KMS-11 (cell line): ENCODE measurements around the gene SPON1.

ENCODE experiments used
- H2AFZ ChIP-seq: fragments of 200-600 bp; sonication (generic); 2 replicates; pipeline ENCODE4 v1.6.1; 2016; ENCODE audit warnings: antibody characterized with exemption, mixed run types, low read depth
- H3K27ac ChIP-seq: fragments of 200-600 bp; sonication (generic); 2 replicates; pipeline ENCODE4 v1.6.1; 2016; ENCODE audit warnings: mild to moderate bottlenecking, mixed run types
- H3K27me3 ChIP-seq: fragments of 200-600 bp; sonication (generic); 2 replicates; pipeline ENCODE4 v1.6.1; 2017; ENCODE audit warnings: mild to moderate bottlenecking, low read depth, mixed run types, moderate library complexity; ENCODE audit not compliant: insufficient read depth
- H3K36me3 ChIP-seq: fragments of 200-600 bp; sonication (generic); 2 replicates; pipeline ENCODE4 v1.6.1; 2017; ENCODE audit warnings: mild to moderate bottlenecking, mixed run types; ENCODE audit not compliant: insufficient read depth
- H3K4me1 ChIP-seq: fragments of 200-600 bp; sonication (generic); 2 replicates; pipeline ENCODE4 v1.6.1; 2016; ENCODE audit warnings: mild to moderate bottlenecking, low read depth, mixed run types; ENCODE audit not compliant: poor library complexity, severe bottlenecking
- H3K4me2 ChIP-seq: fragments of 200-600 bp; sonication (generic); 2 replicates; pipeline ENCODE4 v1.7.0; 2016; ENCODE audit warnings: mild to moderate bottlenecking, mixed run types
- H3K4me3 ChIP-seq: fragments of 200-600 bp; sonication (generic); IDR thresholded peaks from 2 replicates; pipeline ENCODE4 v1.6.1; 2017; ENCODE audit warnings: low read depth, low read length, mixed read lengths; ENCODE audit not compliant: insufficient read depth
- H3K79me2 ChIP-seq: fragments of 200-600 bp; sonication (generic); 2 replicates; pipeline ENCODE4 v1.6.1; 2016; ENCODE audit warnings: low read depth, mixed run types; ENCODE audit not compliant: insufficient read depth
- H3K9ac ChIP-seq: fragments of 200-600 bp; sonication (generic); 2 replicates; pipeline ENCODE4 v1.6.1; 2016; ENCODE audit warnings: mild to moderate bottlenecking, mixed run types
- H4K20me1 ChIP-seq: fragments of 200-600 bp; sonication (generic); 2 replicates; pipeline ENCODE4 v1.6.1; 2016; ENCODE audit warnings: mild to moderate bottlenecking, mixed run types; ENCODE audit not compliant: insufficient read depth
- CTCF ChIP-seq: fragments of 200-600 bp; sonication (generic); conservative IDR thresholded peaks from 2 replicates; pipeline ENCODE4 v1.6.1; 2017; ENCODE audit warnings: low read depth, mild to moderate bottlenecking, antibody characterized with exemption, low read length, moderate library complexity, mixed read lengths

The SPON1 gene

GRCh38 chr11:14107050-14107430 lies 144.5 kb downstream of the SPON1 start:
- Histone ChIP-seq H3K4me3 (no peak overlapping the region), H3K4me1 (no peaks in the 10 kb centered on the region), H3K9ac (no peak overlapping the region), H2AFZ (no peak overlapping the region), H3K36me3 (no peaks in the 10 kb centered on the region), H3K4me2 (no peak overlapping the region), H4K20me1 (no peaks in the 10 kb centered on the region), H3K27me3 (no peaks in the 10 kb centered on the region), H3K27ac (no peak overlapping the region), H3K79me2 (no peaks in the 10 kb centered on the region)
- no peak for TF ChIP-seq CTCF

GRCh38 chr11:14109742-14110141 lies 147.2 kb downstream of the SPON1 start:
- Histone ChIP-seq H3K9ac (no peak overlapping the region), H3K79me2 (no peaks in the 10 kb centered on the region)
- TF ChIP-seq CTCF: no peak

GRCh38 chr11:14110629-14111028 lies 148.1 kb downstream of the SPON1 start:
- H3K79me2 ChIP-seq: no peaks in the 10 kb centered on the region
- H3K4me2 ChIP-seq: no peak overlapping the region
- H4K20me1 ChIP-seq: no peaks in the 10 kb centered on the region
- no peak overlapping the region for H3K27ac ChIP-seq
- peaks cover 3% of the 10 kb centered on the region for H3K4me1 ChIP-seq
- no peaks in the 10 kb centered on the region for H3K27me3 ChIP-seq
- no peak overlapping the region for H2AFZ ChIP-seq
- no peaks in the 10 kb centered on the region for H3K36me3 ChIP-seq
- H3K4me3 ChIP-seq: no peak overlapping the region
- TF ChIP-seq CTCF: no peak
- no peak overlapping the region for H3K9ac ChIP-seq

More at GRCh38 chr11:14109742-14110141, 147.2 kb downstream of the SPON1 start:
- Histone ChIP-seq H3K4me1 (peaks cover 3% of the 10 kb centered on the region), H3K4me3 (no peak overlapping the region), H3K27ac (no peak overlapping the region), H3K27me3 (no peaks in the 10 kb centered on the region), H4K20me1 (no peaks in the 10 kb centered on the region), H3K36me3 (no peaks in the 10 kb centered on the region), H3K4me2 (no peak overlapping the region), H2AFZ (no peak overlapping the region)

GRCh38 chr11:14111496-14111895 lies 149.0 kb downstream of the SPON1 start:
- H3K27ac ChIP-seq: no peak overlapping the region
- H4K20me1 ChIP-seq: no peaks in the 10 kb centered on the region
- H3K4me2 ChIP-seq: no peak overlapping the region
- no peak overlapping the region for H2AFZ ChIP-seq
- peaks cover 3% of the 10 kb centered on the region for H3K4me1 ChIP-seq
- no peak overlapping the region for H3K4me3 ChIP-seq
- H3K36me3 ChIP-seq: no peaks in the 10 kb centered on the region
- no peaks in the 10 kb centered on the region for H3K27me3 ChIP-seq
- no peak for TF ChIP-seq CTCF
- no peak overlapping the region for H3K9ac ChIP-seq
- H3K79me2 ChIP-seq: no peaks in the 10 kb centered on the region

- no peaks in the 10 kb centered on the region for H3K36me3 ChIP-seq
- H3K9ac ChIP-seq: no peak overlapping the region
- no peak for TF ChIP-seq CTCF
- no peak overlapping the region for H3K4me2 ChIP-seq
- H3K79me2 ChIP-seq: no peaks in the 10 kb centered on the region
- no peak overlapping the region for H3K4me3 ChIP-seq
- no peak overlapping the region for H2AFZ ChIP-seq
- H3K4me1 ChIP-seq: peaks cover 3% of the 10 kb centered on the region
- H3K27ac ChIP-seq: no peak overlapping the region
- no peaks in the 10 kb centered on the region for H4K20me1 ChIP-seq
- H3K27me3 ChIP-seq: no peaks in the 10 kb centered on the region
Measured at GRCh38 chr11:14112721-14113120, 150.2 kb downstream of the SPON1 start.
